ENCODE data around the gene C11orf21.

The C11orf21 gene

GRCh38 chr11:2308713-2309112 is 7.0 kb upstream of the C11orf21 start:
- DNase-seq (ENCODE audit: low read depth, low spot score) = no peak

- DNase-seq (ENCODE audit: low read depth, low spot score) = no peak
Observed at GRCh38 chr11:2307501-2308331, 6.0 kb upstream of the C11orf21 start.

GRCh38 chr11:2306877-2307500 is 5.3 kb upstream of the C11orf21 start:
- DNase-seq (ENCODE audit: low read depth, low spot score) = no peak

GRCh38 chr11:2306452-2306823 is 4.7 kb upstream of the C11orf21 start:
- no peak for DNase-seq (ENCODE audit: low read depth, low spot score)

GRCh38 chr11:2305788-2306451 is 4.2 kb upstream of the C11orf21 start:
- DNase-seq (ENCODE audit: low read depth, low spot score) = no peak

GRCh38 chr11:2305140-2305778 is 3.5 kb upstream of the C11orf21 start:
- peak; percentile 86 for DNase-seq (ENCODE audit: low read depth, low spot score)

- peak; percentile 2 for DNase-seq (ENCODE audit: low read depth, low spot score)
Observed at GRCh38 chr11:2304506-2305139, 2.9 kb upstream of the C11orf21 start.

- DNase-seq (ENCODE audit: low read depth, low spot score) = peak; percentile 23
Observed at GRCh38 chr11:2303627-2304505, 2.1 kb upstream of the C11orf21 start.

- DNase-seq (ENCODE audit: low read depth, low spot score) = peak; percentile 0
Observed at GRCh38 chr11:2302896-2303626, 1.3 kb upstream of the C11orf21 start.

- peak; percentile 1 for DNase-seq (ENCODE audit: low read depth, low spot score)
Observed at GRCh38 chr11:2302306-2302895, 683 bp upstream of the C11orf21 start.

GRCh38 chr11:2300936-2301630 is 635 bp downstream of the C11orf21 start:
- DNase-seq (ENCODE audit: low read depth, low spot score) = no peak

GRCh38 chr11:2300290-2300935 is 1.3 kb downstream of the C11orf21 start:
- no peak for DNase-seq (ENCODE audit: low read depth, low spot score)

- no peak for DNase-seq (ENCODE audit: low read depth, low spot score)
Observed at GRCh38 chr11:2299773-2300172, 1.9 kb downstream of the C11orf21 start.

GRCh38 chr11:2298795-2299761 is 2.6 kb downstream of the C11orf21 start:
- peak; percentile 78 for DNase-seq (ENCODE audit: low read depth, low spot score)

GRCh38 chr11:2298131-2298794 is 3.5 kb downstream of the C11orf21 start:
- peak; percentile 0 for DNase-seq (ENCODE audit: low read depth, low spot score)

- DNase-seq (ENCODE audit: low read depth, low spot score) = peak; percentile 0
Observed at GRCh38 chr11:2297623-2298030, 4.1 kb downstream of the C11orf21 start.
